GM12864 (cell line): ENCODE measurements around the gene CCR5AS.
"Not testable (repeated sequence)": the region's sequence is repeated elsewhere in the genome, so short reads cannot be mapped to it uniquely, and the experiment has no call there.

Experiments used
- DNase-seq: peaks from one replicate; pipeline ENCODE4 v3.0.0-alpha.2; 2011; ENCODE audit warnings: low read depth
- H3K4me3 ChIP-seq: 2 replicates; pipeline ENCODE4 v1.5.1; 2011; ENCODE audit warnings: mild to moderate bottlenecking, low read depth, low read length, control low read depth
- CTCF ChIP-seq: IDR thresholded peaks from 2 replicates; pipeline ENCODE4 v1.5.1; 2011; ENCODE audit warnings: low read depth, mild to moderate bottlenecking, moderate library complexity, low read length, control low read depth, inconsistent platforms; ENCODE audit errors: missing control alignments

The CCR5AS gene

GRCh38 chr3:46435081-46435726 lies 28.3 kb upstream of the CCR5AS start:
- DNase-seq, result no peak
- no peak for TF ChIP-seq CTCF
- no peak overlapping the region for H3K4me3 ChIP-seq

DNA sequence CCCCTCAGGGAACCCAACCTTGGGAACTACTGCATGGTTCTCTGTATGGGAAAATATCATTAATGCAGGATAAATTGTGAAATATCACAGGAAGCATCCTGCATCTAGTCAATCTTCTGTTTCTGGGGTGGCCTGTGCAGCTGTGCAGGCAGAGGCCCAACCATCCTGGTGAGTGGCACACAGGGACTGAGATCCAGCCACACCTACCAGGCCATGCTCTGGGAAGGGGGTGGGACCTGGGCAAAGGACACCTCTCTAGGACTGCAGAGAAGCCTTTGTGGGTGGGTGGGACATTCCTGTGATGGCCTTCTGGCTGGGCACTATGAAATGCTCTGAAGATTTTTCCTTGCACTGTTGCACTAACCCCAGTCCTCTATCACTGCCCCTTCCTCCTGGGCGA lies 27.0 kb upstream of the CCR5AS start:
- H3K4me3 ChIP-seq, result no peak overlapping the region
- TF ChIP-seq CTCF, result no peak
- DNase-seq, result no peak

GRCh38 chr3:46433118-46433517 lies 26.3 kb upstream of the CCR5AS start:
- not testable (repeated sequence) for DNase-seq, H3K4me3 ChIP-seq

DNA sequence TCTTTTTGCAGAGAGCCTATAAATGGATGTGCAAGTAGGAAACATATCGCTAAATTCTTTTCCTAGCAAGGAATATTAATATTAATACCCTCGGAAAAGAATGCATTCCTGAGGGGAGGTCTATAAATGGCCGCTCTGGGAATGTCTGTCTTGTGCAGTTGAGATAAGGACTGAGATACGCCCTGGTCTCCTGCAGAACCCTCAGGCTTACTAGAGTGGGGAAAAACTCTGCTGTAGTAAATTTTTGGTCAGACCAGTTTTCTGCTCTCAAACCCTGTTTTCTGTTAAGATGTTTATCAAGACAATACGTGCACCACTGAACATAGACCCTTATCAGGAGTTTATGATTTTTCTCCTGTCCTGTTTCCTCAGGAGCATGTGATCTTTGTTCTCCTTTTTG lies 25.0 kb upstream of the CCR5AS start:
- not testable (repeated sequence) for DNase-seq, H3K4me3 ChIP-seq

DNA sequence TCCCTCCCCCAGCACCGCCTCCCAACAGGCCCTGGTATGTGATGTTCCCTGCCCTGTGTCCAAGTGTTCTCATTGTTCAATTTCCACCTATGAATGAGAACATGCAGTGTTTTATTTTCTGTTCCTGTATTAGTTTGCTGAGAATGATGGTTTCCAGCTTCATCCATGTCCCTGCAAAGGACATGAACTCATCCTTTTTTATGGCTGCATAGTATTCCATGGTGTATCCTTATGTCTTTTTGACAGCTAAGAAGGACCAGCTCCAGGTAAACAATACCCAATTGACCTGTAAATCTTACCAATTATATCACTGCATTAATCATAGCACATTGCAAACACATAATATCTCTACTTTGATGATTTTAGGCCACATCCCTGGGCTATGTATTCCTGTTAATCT lies 24.0 kb upstream of the CCR5AS start:
- not testable (repeated sequence) for DNase-seq, H3K4me3 ChIP-seq

DNA sequence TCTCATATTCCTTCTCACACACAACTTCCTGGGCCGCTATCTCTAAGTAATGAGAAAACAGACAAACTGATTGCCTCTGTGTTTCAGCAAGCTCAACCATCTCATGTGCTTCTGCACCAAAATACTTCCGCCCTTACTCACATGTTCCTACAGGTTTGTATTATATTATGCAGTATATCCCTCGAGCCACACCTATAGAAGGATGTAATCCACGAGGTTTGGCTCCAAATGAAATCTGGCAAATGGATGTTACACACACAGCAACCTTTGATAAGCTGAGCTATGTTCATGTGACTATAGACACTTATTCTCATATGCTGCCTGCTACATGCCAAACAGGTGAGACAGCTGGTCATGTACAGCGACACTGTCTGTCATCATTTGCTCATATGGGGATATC lies 22.8 kb upstream of the CCR5AS start:
- DNase-seq, result no peak
- TF ChIP-seq CTCF, result no peak
- H3K4me3 ChIP-seq, result no peak overlapping the region

- TF ChIP-seq CTCF, result no peak
- no peak overlapping the region for H3K4me3 ChIP-seq
- DNase-seq, result no peak
These were observed 22.4 kb upstream of the CCR5AS start for GRCh38 chr3:46429250-46429649.

DNA sequence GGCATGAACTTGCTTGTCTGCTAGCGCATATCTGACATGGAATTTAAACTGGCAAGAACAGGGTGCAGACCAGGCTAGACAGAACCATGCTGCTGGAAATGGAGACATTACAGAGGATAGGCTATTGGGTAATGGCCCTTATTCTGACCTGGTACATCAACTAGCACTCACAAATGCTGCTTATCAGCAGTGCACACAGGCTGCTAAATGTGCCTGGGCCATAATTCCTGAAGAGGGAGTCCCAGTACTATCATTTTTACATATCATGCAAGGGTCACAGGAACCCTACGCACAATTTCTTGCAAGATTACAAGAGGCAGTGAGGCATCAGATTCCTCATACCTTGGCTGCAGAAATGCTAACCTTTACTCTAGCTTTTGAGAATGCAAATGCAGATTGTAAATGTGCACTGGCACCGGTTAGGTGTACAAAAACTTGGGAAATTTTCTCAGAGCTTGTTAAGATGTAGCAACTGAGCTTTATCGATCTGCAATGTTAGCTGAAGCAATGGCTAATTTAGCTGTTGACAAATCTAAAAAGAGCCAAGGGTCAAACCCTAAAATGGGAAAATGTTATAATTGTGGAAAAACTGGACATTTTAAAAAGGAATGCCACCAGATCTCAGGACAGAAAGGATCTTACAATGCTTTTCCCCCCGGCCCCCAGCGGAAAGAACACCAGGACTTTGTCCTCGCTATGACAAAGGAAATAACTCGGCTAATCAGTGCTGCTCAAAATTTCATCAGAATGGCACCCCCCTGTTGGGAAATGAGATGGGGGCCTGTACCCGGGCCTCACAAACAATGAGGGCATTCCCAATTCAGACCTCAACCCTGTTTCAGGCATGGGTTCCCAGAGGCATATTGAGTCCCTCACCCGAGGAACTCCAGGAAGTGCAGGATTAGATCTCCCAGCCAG lies 21.3 kb upstream of the CCR5AS start:
- H3K4me3 ChIP-seq, result no peak overlapping the region
- TF ChIP-seq CTCF, result no peak
- no peak for DNase-seq

- not testable (repeated sequence) for DNase-seq
These were observed 20.5 kb upstream of the CCR5AS start for GRCh38 chr3:46427404-46427803.

GRCh38 chr3:46426476-46426875 lies 19.6 kb upstream of the CCR5AS start:
- H3K4me3 ChIP-seq, DNase-seq: not testable (repeated sequence)

More at GRCh38 chr3:46427404-46427803, 20.5 kb upstream of the CCR5AS start:
- H3K4me3 ChIP-seq, result not testable (repeated sequence)
